H1 (cell line): ENCODE results near the gene PRF1.

ENCODE experiments used
- EGR1 ChIP-seq: IDR thresholded peaks from 2 replicates; pipeline ENCODE4 v1.6.1; 2011; ENCODE audit warnings: low read depth, low read length, borderline replicate concordance
- EP300 ChIP-seq, 2 experiments: IDR thresholded peaks; 1 replicate in 1 of 2; 2 replicates in 1 of 2; pipeline ENCODE4 v1.6.1; 2011 to 2012; ENCODE audit warnings: low read depth in 2 of 2, low read length in 2 of 2, mild to moderate bottlenecking in 2 of 2, borderline replicate concordance in 1 of 2, inconsistent platforms in 1 of 2, moderate library complexity in 1 of 2
- JUN ChIP-seq: IDR thresholded peaks from 2 replicates; pipeline ENCODE4 v1.6.1; 2011; ENCODE audit warnings: low read depth, mild to moderate bottlenecking, improper control_type of control experiment, low read length
- POLR2A ChIP-seq, 2 experiments: IDR thresholded peaks; 1 replicate in 1 of 2; 2 replicates in 1 of 2; pipeline ENCODE4 v1.6.1; 2011; ENCODE audit warnings: low read depth in 2 of 2, low read length in 2 of 2, mild to moderate bottlenecking in 2 of 2; ENCODE audit errors: control extremely low read depth in 1 of 2
- YY1 ChIP-seq: IDR thresholded peaks from 2 replicates; pipeline ENCODE4 v1.6.1; 2011; ENCODE audit warnings: low read depth, mild to moderate bottlenecking, low read length
- TF ChIP-seq, protein P1 (sequence below), 3 experiments: IDR thresholded peaks; 1 replicate in 2 of 3; 2 replicates in 1 of 3; pipeline versions ENCODE4 v1.5.1 to v1.6.1; 2011; ENCODE audit warnings: low read length in 3 of 3, mild to moderate bottlenecking in 3 of 3, inconsistent platforms in 2 of 3, low read depth in 1 of 3, moderate library complexity in 1 of 3; ENCODE audit not compliant: insufficient read depth in 1 of 3; ENCODE audit errors: control extremely low read depth in 1 of 3

DNA sequence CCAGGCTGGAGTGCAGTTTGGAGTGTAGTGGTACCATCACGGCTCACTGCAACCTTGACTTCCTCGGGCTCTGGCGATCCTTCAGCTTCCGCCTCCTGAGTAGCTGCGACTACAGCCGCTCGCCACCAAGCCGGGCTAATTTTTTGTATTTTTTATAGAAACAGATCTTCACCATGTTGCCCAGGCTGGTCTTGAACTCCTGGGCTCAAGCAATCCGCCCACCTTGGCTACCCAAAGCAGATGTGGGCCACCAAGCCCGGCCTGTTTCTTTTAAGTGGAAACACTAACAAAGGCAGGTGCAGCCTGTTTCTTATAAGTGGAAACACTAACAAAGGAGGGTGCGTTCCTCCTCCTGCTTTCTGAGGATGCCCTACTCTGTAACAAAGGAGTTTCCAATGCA is 18.2 kb downstream of the PRF1 start:
- no peak for TF ChIP-seq EP300 (IDR thresholded peaks at IDR 0.05; ENCODE audit: borderline replicate concordance in 1 of 2, low read depth in 2 of 2, low read length in 2 of 2)
- TF ChIP-seq, protein P1, sequence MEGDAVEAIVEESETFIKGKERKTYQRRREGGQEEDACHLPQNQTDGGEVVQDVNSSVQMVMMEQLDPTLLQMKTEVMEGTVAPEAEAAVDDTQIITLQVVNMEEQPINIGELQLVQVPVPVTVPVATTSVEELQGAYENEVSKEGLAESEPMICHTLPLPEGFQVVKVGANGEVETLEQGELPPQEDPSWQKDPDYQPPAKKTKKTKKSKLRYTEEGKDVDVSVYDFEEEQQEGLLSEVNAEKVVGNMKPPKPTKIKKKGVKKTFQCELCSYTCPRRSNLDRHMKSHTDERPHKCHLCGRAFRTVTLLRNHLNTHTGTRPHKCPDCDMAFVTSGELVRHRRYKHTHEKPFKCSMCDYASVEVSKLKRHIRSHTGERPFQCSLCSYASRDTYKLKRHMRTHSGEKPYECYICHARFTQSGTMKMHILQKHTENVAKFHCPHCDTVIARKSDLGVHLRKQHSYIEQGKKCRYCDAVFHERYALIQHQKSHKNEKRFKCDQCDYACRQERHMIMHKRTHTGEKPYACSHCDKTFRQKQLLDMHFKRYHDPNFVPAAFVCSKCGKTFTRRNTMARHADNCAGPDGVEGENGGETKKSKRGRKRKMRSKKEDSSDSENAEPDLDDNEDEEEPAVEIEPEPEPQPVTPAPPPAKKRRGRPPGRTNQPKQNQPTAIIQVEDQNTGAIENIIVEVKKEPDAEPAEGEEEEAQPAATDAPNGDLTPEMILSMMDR (IDR thresholded peaks at IDR 0.05; ENCODE audit: control extremely low read depth in 1 of 3, insufficient read depth in 1 of 3, low read depth in 1 of 3, low read length in 3 of 3), result no peak
- no peak for TF ChIP-seq EGR1
- TF ChIP-seq YY1, result no peak
- no peak for TF ChIP-seq POLR2A (IDR thresholded peaks at IDR 0.05; ENCODE audit: control extremely low read depth in 1 of 2, low read depth in 2 of 2, low read length in 2 of 2)
- TF ChIP-seq JUN, result no peak
